ENCODE measurements around the gene SLC12A8. TPM values are rescaled to one million over a fixed set of nuclear protein-coding genes. Genes with fewer than 3 reads are reported as not detected.

SLC12A8 gene, protein sequence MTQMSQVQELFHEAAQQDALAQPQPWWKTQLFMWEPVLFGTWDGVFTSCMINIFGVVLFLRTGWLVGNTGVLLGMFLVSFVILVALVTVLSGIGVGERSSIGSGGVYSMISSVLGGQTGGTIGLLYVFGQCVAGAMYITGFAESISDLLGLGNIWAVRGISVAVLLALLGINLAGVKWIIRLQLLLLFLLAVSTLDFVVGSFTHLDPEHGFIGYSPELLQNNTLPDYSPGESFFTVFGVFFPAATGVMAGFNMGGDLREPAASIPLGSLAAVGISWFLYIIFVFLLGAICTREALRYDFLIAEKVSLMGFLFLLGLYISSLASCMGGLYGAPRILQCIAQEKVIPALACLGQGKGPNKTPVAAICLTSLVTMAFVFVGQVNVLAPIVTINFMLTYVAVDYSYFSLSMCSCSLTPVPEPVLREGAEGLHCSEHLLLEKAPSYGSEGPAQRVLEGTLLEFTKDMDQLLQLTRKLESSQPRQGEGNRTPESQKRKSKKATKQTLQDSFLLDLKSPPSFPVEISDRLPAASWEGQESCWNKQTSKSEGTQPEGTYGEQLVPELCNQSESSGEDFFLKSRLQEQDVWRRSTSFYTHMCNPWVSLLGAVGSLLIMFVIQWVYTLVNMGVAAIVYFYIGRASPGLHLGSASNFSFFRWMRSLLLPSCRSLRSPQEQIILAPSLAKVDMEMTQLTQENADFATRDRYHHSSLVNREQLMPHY
- total RNA-seq (1 to 10 TPM; 1.4 to 2.6 TPM), polyA plus RNA-seq (1 to 10 TPM in 1 of 2 donors, not detected in 1; 1.1 TPM)
- long read RNA-seq, donor 1, partial matches to known transcripts: 0 of 1 reads
- long read RNA-seq, donor 1, other reads (novel, unspliced or antisense): 0 of 1 reads
- long read RNA-seq, donor 2, partial matches to known transcripts: 0 of 2 reads
- long read RNA-seq, donor 2, other reads (novel, unspliced or antisense): 2 of 2 reads

DNA sequence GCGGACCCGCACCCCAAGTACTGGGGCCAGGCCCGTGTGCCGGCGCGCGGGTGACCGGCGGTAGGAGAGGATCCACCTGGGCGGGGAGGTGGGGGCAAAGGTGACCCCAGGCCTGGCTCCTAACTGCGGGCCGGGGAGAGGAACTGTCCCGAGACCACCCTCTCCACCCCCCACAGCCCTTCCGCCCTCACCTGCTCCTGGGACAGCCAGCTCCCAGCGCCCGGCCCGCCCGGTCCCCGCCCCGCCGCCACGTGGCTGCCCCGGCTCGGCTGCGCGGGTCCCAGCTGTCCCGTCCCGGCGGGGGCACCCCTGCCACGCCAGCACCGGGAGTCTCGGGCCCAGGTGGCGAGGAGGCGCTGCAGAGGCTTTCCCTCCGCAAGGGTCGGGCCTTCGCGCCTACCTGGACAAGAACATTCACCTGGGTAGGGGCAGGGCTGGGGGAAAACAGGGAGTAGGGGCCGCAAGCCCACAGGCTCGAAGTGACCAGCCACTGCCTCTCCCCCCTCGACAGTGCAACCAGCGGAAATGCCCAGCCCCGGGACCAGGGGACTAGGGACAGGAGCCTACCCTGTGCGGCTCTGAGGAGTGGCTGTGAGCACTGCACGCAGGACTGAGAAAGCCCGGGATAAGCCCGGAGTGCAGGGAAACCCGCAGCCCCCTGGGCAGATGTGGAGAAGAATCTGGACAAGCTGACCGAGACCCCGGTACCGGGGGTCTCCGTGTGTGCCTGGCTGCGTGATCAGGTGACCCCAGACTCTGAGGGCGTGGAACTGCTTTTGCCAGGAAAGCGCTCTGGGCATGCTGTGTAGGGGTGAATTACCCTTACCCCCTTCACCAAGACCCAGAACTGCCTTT, at the start of gene SLC12A8:
Gene SLC12A8 (minus strand): TSS at position 240 of the 855 bp plus-strand sequence. CDS start 1,399 bp downstream, outside the sequence.
- peak; percentile 43 for ATAC-seq (ENCODE audit: low FRiP score)
- intact Hi-C loops (cut with DNase I): no loop called here
- 4 to 5% methylated on average over 49 to 55 of the region's 55 CpGs for WGBS, 2 donors

DNA sequence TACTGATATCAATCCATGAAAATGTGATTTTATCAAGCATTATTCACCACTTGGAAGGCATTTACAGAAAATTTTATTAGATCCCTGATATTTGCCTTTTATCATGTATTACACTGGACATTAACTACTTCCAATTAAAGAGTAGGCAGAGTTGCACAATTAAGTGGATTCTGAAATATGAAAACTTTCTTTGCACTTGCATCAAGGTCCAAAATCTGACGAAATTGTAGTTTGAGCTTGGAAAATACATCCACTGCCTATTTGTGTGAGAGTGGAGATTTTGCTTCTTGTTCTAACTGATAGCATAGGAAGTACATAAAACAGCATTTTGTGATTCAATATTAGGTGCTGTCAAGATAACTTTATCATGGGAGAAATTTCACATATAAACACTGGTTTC, 49.6 kb upstream of the SLC12A8 start:
- H3K4me3 ChIP-seq (ENCODE audit: low read length in 2 of 2): no peak overlapping the region
- H3K27me3 ChIP-seq (ENCODE audit: control insufficient read depth in 1 of 2, insufficient read depth in 2 of 2, low read length in 1 of 2): no peaks in the 10 kb centered on the region
- DNase-seq (no peak), ATAC-seq (ENCODE audit: low FRiP score) (no peak)
- no peaks in the 10 kb centered on the region for H3K4me1 ChIP-seq (ENCODE audit: control insufficient read depth in 1 of 2, insufficient read depth in 2 of 2, low read length in 2 of 2)
- WGBS, 2 donors: 59 to 77% methylated on average over 1 of the region's 1 CpG
- no peaks in the 10 kb centered on the region for H3K36me3 ChIP-seq (ENCODE audit: control insufficient read depth in 1 of 2, insufficient read depth in 2 of 2, low read length in 1 of 2)
- no peak overlapping the region for H3K27ac ChIP-seq (ENCODE audit: low read depth in 1 of 2, low read length in 2 of 2)
- intact Hi-C loops (cut with DNase I): no loop called here
- no peaks in the 10 kb centered on the region for H3K9me3 ChIP-seq (ENCODE audit: control insufficient read depth, low read length)

More for the DNA sequence above, at the start of gene SLC12A8:
- Histone ChIP-seq H3K27me3 (ENCODE audit: control insufficient read depth in 1 of 2, insufficient read depth in 2 of 2, low read length in 1 of 2) (peaks cover 0 to 1% of the 10 kb centered on the region in 2 donors), H3K4me3 (ENCODE audit: low read length in 2 of 2) (peak within 1 kb of the TSS; percentile 2 to 62), H3K9me3 (ENCODE audit: control insufficient read depth, low read length) (no peaks in the 10 kb centered on the region), H3K4me1 (ENCODE audit: control insufficient read depth in 1 of 2, insufficient read depth in 2 of 2, low read length in 2 of 2) (no peaks in the 10 kb centered on the region), H3K27ac (ENCODE audit: low read depth in 1 of 2, low read length in 2 of 2) (no peak within 1 kb of the TSS), H3K36me3 (ENCODE audit: control insufficient read depth in 1 of 2, insufficient read depth in 2 of 2, low read length in 1 of 2) (no peaks in the 10 kb centered on the region)
- DNase-seq: no peak

DNA sequence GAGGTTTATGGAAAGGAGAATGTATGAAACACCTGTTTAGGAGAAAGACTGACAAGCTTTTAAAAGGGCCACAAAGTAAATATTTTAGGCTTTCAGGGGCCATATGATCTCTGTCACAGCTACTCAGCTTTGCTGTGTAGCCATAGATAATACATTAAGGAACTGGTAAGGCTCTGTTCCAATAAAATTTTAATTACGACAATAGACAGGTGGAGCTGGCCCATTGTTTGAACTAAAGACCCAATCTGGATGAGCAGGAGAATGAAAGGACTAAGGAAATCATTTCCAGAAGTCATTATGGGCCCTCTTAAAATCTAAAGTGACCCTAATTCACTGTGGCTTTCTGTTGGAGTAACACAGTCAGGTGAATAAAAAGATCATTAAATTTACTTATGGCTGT, 48.5 kb upstream of the SLC12A8 start:
- H3K9me3 ChIP-seq (ENCODE audit: control insufficient read depth, low read length): no peaks in the 10 kb centered on the region
- no peaks in the 10 kb centered on the region for H3K27me3 ChIP-seq (ENCODE audit: control insufficient read depth in 1 of 2, insufficient read depth in 2 of 2, low read length in 1 of 2)
- no peak overlapping the region for H3K27ac ChIP-seq (ENCODE audit: low read depth in 1 of 2, low read length in 2 of 2)
- H3K4me1 ChIP-seq (ENCODE audit: control insufficient read depth in 1 of 2, insufficient read depth in 2 of 2, low read length in 2 of 2): no peaks in the 10 kb centered on the region
- intact Hi-C loops (cut with DNase I): no loop called here
- no peaks in the 10 kb centered on the region for H3K36me3 ChIP-seq (ENCODE audit: control insufficient read depth in 1 of 2, insufficient read depth in 2 of 2, low read length in 1 of 2)
- no peak overlapping the region for H3K4me3 ChIP-seq (ENCODE audit: low read length in 2 of 2)
- DNase-seq: no peak
- no peak for ATAC-seq (ENCODE audit: low FRiP score)
- WGBS, 2 donors: 93 to 97% methylated on average over 1 of the region's 1 CpG

DNA sequence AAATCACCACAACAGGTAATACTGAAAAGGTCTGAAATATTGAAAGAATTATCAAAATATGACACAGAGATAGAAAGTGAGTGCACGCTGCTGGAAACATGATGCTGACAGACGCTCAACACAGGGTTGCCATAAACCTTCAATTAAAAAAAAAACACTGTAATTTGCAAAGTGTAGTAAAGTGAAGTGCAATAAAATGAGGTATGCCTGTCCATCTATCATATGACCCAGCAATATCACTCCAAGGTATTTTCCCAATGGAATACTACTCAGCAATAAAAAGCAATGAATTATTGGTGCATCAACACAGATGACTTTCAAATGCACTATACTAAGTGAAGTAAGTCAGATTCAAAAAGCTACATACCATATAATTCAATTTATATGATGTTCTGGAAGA, 47.6 kb upstream of the SLC12A8 start:
- Histone ChIP-seq H3K9me3 (ENCODE audit: control insufficient read depth, low read length) (no peaks in the 10 kb centered on the region), H3K27me3 (ENCODE audit: control insufficient read depth in 1 of 2, insufficient read depth in 2 of 2, low read length in 1 of 2) (no peaks in the 10 kb centered on the region), H3K27ac (ENCODE audit: low read depth in 1 of 2, low read length in 2 of 2) (no peak overlapping the region), H3K36me3 (ENCODE audit: control insufficient read depth in 1 of 2, insufficient read depth in 2 of 2, low read length in 1 of 2) (no peaks in the 10 kb centered on the region), H3K4me1 (ENCODE audit: control insufficient read depth in 1 of 2, insufficient read depth in 2 of 2, low read length in 2 of 2) (no peaks in the 10 kb centered on the region), H3K4me3 (ENCODE audit: low read length in 2 of 2) (no peak overlapping the region)
- DNase-seq: no peak
- WGBS, 2 donors: 98 to 100% methylated on average over 2 of the region's 2 CpGs
- ATAC-seq (ENCODE audit: low FRiP score): no peak
- intact Hi-C loops (cut with DNase I): no loop called here

DNA sequence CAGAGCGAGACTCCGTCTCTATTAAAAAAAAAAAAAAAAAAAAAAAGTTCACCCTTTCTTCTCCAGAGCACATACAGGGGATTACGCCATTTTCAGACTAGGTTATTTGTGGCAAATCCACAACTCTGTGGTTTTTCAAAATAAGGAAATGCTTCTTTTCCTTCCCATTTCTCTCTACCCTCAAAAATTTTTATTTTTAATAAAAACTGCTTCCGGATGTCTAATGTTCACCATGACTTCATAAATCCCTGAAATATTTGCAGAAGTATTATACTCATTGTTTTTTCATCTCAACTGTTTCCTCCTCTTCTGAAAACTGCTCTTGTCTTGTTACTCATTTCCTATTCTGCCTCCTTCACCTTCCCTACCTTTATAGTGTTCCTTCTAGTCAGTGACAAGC, 45.0 kb upstream of the SLC12A8 start:
- H3K4me3 ChIP-seq (ENCODE audit: low read length in 2 of 2): no peak overlapping the region
- WGBS, 2 donors: 96 to 97% methylated on average over 4 of the region's 4 CpGs
- H3K27ac ChIP-seq (ENCODE audit: low read depth in 1 of 2, low read length in 2 of 2): no peak overlapping the region
- no peaks in the 10 kb centered on the region for H3K9me3 ChIP-seq (ENCODE audit: control insufficient read depth, low read length)
- ATAC-seq (ENCODE audit: low FRiP score) (no peak), DNase-seq (no peak)
- intact Hi-C loops (cut with DNase I): no loop called here
- H3K36me3 ChIP-seq (ENCODE audit: control insufficient read depth in 1 of 2, insufficient read depth in 2 of 2, low read length in 1 of 2): no peaks in the 10 kb centered on the region
- no peaks in the 10 kb centered on the region for H3K4me1 ChIP-seq (ENCODE audit: control insufficient read depth in 1 of 2, insufficient read depth in 2 of 2, low read length in 2 of 2)
- no peaks in the 10 kb centered on the region for H3K27me3 ChIP-seq (ENCODE audit: control insufficient read depth in 1 of 2, insufficient read depth in 2 of 2, low read length in 1 of 2)

DNA sequence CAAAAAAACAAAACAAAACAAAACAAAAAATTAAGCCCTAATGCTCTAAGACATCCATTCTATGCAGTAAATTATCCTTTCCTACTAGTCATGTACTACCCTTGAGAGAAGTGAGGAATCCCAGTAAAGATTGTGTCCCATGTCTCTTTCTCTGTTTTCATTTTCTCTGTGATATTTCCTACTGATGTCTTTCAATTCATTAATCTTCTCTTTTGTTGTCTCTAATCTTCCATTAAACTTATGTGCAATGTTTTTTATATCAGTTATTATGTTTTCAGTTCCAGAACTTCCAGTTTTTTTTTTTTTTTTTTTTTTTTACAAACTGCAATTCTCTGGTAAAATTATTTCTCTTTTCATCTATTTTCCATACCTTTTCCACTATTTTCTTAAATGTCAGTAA, 44.1 kb upstream of the SLC12A8 start:
- H3K4me3 ChIP-seq (ENCODE audit: low read length in 2 of 2): no peak overlapping the region
- intact Hi-C loops (cut with DNase I): no loop called here
- no peaks in the 10 kb centered on the region for H3K4me1 ChIP-seq (ENCODE audit: control insufficient read depth in 1 of 2, insufficient read depth in 2 of 2, low read length in 2 of 2)
- H3K36me3 ChIP-seq (ENCODE audit: control insufficient read depth in 1 of 2, insufficient read depth in 2 of 2, low read length in 1 of 2): no peaks in the 10 kb centered on the region
- DNase-seq (no peak), ATAC-seq (ENCODE audit: low FRiP score) (no peak)
- H3K27ac ChIP-seq (ENCODE audit: low read depth in 1 of 2, low read length in 2 of 2): no peak overlapping the region
- H3K27me3 ChIP-seq (ENCODE audit: control insufficient read depth in 1 of 2, insufficient read depth in 2 of 2, low read length in 1 of 2): no peaks in the 10 kb centered on the region
- H3K9me3 ChIP-seq (ENCODE audit: control insufficient read depth, low read length): no peaks in the 10 kb centered on the region

DNA sequence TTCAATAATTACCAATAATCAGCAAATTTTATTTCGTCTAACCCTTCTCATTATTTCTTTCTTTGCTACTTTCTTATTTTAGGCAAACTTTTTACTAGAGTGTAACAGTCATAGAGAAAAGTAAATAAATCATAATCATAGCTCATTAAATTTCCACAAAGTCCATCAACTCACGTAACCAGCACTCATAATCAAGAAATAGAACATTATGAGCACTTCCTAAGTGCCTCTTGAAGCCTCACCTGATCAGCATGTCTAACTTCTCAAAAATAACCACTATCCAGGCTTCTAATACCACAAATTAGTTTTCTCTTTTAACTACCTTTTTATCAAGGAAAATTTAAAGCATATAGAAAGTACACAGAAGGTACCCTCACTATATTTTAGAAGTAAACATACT, 38.4 kb upstream of the SLC12A8 start:
- H3K36me3 ChIP-seq (ENCODE audit: control insufficient read depth in 1 of 2, insufficient read depth in 2 of 2, low read length in 1 of 2): no peaks in the 10 kb centered on the region
- no peak for ATAC-seq (ENCODE audit: low FRiP score)
- no peaks in the 10 kb centered on the region for H3K4me1 ChIP-seq (ENCODE audit: control insufficient read depth in 1 of 2, insufficient read depth in 2 of 2, low read length in 2 of 2)
- H3K9me3 ChIP-seq (ENCODE audit: control insufficient read depth, low read length): no peaks in the 10 kb centered on the region
- WGBS, 2 donors: 93 to 94% methylated on average over 2 of the region's 2 CpGs
- H3K27me3 ChIP-seq (ENCODE audit: control insufficient read depth in 1 of 2, insufficient read depth in 2 of 2, low read length in 1 of 2): no peaks in the 10 kb centered on the region
- H3K27ac ChIP-seq (ENCODE audit: low read depth in 1 of 2, low read length in 2 of 2): no peak overlapping the region
- DNase-seq: no peak
- intact Hi-C loops (cut with DNase I): no loop called here
- no peak overlapping the region for H3K4me3 ChIP-seq (ENCODE audit: low read length in 2 of 2)

DNA sequence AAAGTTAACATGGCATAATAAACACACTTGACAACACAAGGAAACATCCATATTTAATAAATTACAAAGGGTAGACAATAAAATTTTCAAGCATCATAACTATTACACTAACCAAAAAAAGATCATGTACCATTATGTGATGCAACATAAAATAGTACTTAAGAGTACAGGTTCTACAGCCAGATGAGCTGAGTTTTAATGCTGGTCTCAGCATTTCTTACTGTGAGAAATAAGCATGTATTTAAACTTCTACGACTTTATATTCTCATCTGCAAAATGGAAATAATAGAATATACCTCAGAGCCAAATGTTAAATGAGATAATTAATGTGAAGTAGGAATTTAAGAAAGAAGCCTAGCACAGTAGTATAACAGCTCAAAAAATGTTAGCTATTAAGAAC, 33.7 kb upstream of the SLC12A8 start:
- Histone ChIP-seq H3K4me3 (ENCODE audit: low read length in 2 of 2) (no peak overlapping the region), H3K27ac (ENCODE audit: low read depth in 1 of 2, low read length in 2 of 2) (no peak overlapping the region), H3K9me3 (ENCODE audit: control insufficient read depth, low read length) (no peaks in the 10 kb centered on the region), H3K36me3 (ENCODE audit: control insufficient read depth in 1 of 2, insufficient read depth in 2 of 2, low read length in 1 of 2) (no peaks in the 10 kb centered on the region), H3K27me3 (ENCODE audit: control insufficient read depth in 1 of 2, insufficient read depth in 2 of 2, low read length in 1 of 2) (no peaks in the 10 kb centered on the region), H3K4me1 (ENCODE audit: control insufficient read depth in 1 of 2, insufficient read depth in 2 of 2, low read length in 2 of 2) (no peaks in the 10 kb centered on the region)
- DNase-seq (no peak), ATAC-seq (ENCODE audit: low FRiP score) (no peak)
- 87 to 90% methylated on average over 1 of the region's 1 CpG for WGBS, 2 donors
- intact Hi-C loops (cut with DNase I): no loop called here
